IMR-90 (cell line): Measurements from ENCODE around the gene PRKCA. TPM values are rescaled to one million over a fixed set of nuclear protein-coding genes. Genes with fewer than 3 reads are reported as not detected.
A peak's percentile ranks its signal among the peaks of the same experiment; 100 is the strongest.

Experiments used
- ATAC-seq: fragments of 200-7000 bp; cut with Tn5 transposase; 2 replicates; pipeline ENCODE4 v1.9.1; 2020; ENCODE audit warnings: low read depth, mild to moderate bottlenecking, moderate library complexity
- BruUV-seq: library from RNA; stranded (reverse); fragments of 400-500 nt; replicated peaks from 2 replicates; lab custom pipeline; 2021; lab: Mats Ljungman, UMichigan
- CTCF ChIA-PET: fragments of 300-600 bp; formaldehyde crosslinking; extraction: SDS; loops from one replicate; lab custom pipeline; 2021; ENCODE audit warnings: antibody characterized with exemption; lab: Yijun Ruan, JAX
- POLR2A ChIA-PET: fragments of 300-600 bp; sonication (Branson Sonifier 250); formaldehyde crosslinking; loops from one replicate; lab custom pipeline; 2022; ENCODE audit warnings: antibody characterized with exemption; ENCODE audit not compliant: unreplicated experiment; lab: Charles Lee
- DNase-seq: peaks from one replicate; pipeline ENCODE4 v3.0.0; 2013
- H2AFZ ChIP-seq: replicated peaks from 2 replicates; pipeline ENCODE3; 2013; ENCODE audit warnings: low read length, mild to moderate bottlenecking; ENCODE audit not compliant: poor library complexity
- H2AK5ac ChIP-seq: 2 replicates; pipeline ENCODE4 v1.6.1; 2013; ENCODE audit warnings: low read depth, low read length, inconsistent platforms
- H2AK9ac ChIP-seq: replicated peaks from 2 replicates; pipeline ENCODE3; 2013; ENCODE audit warnings: mild to moderate bottlenecking, low read depth, low read length, moderate library complexity; ENCODE audit not compliant: poor library complexity
- H2BK120ac ChIP-seq: 2 replicates; pipeline ENCODE4 v1.6.1; 2013; ENCODE audit warnings: low read depth, low read length, inconsistent platforms
- H2BK15ac ChIP-seq: 3 replicates; pipeline ENCODE4 v1.6.1; 2013; ENCODE audit warnings: low read depth, low read length, inconsistent platforms
- H2BK20ac ChIP-seq: 2 replicates; pipeline ENCODE4 v1.6.1; 2013; ENCODE audit warnings: low read depth, mild to moderate bottlenecking, inconsistent platforms, low read length, moderate library complexity
- H2BK5ac ChIP-seq: 2 replicates; pipeline ENCODE4 v1.6.1; 2013; ENCODE audit warnings: mild to moderate bottlenecking, low read depth, low read length, inconsistent platforms; ENCODE audit not compliant: poor library complexity, severe bottlenecking
- H3K14ac ChIP-seq: replicated peaks from 2 replicates; pipeline ENCODE4 v1.6.1; 2013; ENCODE audit warnings: low read depth, low read length, inconsistent platforms
- H3K18ac ChIP-seq: 2 replicates; pipeline ENCODE4 v1.6.1; 2013; ENCODE audit warnings: low read depth, low read length, control low read depth
- H3K23ac ChIP-seq: 2 replicates; pipeline ENCODE4 v1.6.1; 2013; ENCODE audit warnings: low read depth, low read length, inconsistent platforms
- H3K27ac ChIP-seq: 2 replicates; pipeline ENCODE4 v1.5.1; 2013; ENCODE audit warnings: mild to moderate bottlenecking, control low read depth, low read length; ENCODE audit not compliant: insufficient read depth
- H3K27me3 ChIP-seq: 2 replicates; pipeline ENCODE4 v1.6.1; 2013; ENCODE audit warnings: low read length; ENCODE audit not compliant: control insufficient read depth, insufficient read depth
- H3K36me3 ChIP-seq: 2 replicates; pipeline ENCODE4 v1.6.1; 2013; ENCODE audit warnings: low read length, mixed read lengths; ENCODE audit not compliant: control insufficient read depth, insufficient read depth
- H3K4ac ChIP-seq: 2 replicates; pipeline ENCODE4 v1.6.1; 2013; ENCODE audit warnings: low read depth, low read length, inconsistent platforms
- H3K4me1 ChIP-seq: 2 replicates; pipeline ENCODE4 v1.6.1; 2013; ENCODE audit warnings: low read length, mixed read lengths; ENCODE audit not compliant: control insufficient read depth, insufficient read depth
- H3K4me2 ChIP-seq: 2 replicates; pipeline ENCODE4 v1.6.1; 2013; ENCODE audit warnings: low read depth, mild to moderate bottlenecking, control low read depth, low read length, moderate library complexity
- H3K4me3 ChIP-seq: 2 replicates; pipeline ENCODE4 v1.5.1; 2013; ENCODE audit warnings: low read depth, mild to moderate bottlenecking, control low read depth, low read length, moderate library complexity; ENCODE audit not compliant: insufficient read depth
- H3K56ac ChIP-seq: 2 replicates; pipeline ENCODE4 v1.6.1; 2013; ENCODE audit warnings: low read length, inconsistent platforms; ENCODE audit not compliant: insufficient read depth; ENCODE audit errors: extremely low read depth
- H3K79me1 ChIP-seq, 2 experiments: 2 replicates each; pipeline ENCODE4 v1.6.1; 2013; ENCODE audit warnings: low read length in 2 of 2, inconsistent platforms in 1 of 2, low read depth in 1 of 2
- H3K9ac ChIP-seq: 2 replicates; pipeline ENCODE4 v1.6.1; 2013; ENCODE audit warnings: low read depth, low read length, control low read depth
- H3K9me1 ChIP-seq: 2 replicates; pipeline ENCODE4 v1.6.1; 2013; ENCODE audit warnings: low read length, inconsistent platforms; ENCODE audit not compliant: insufficient read depth
- H3K9me3 ChIP-seq: 2 replicates; pipeline ENCODE4 v1.6.1; 2013; ENCODE audit warnings: low read length; ENCODE audit not compliant: control insufficient read depth, insufficient read depth
- H4K20me1 ChIP-seq: 2 replicates; pipeline ENCODE4 v1.6.1; 2013; ENCODE audit warnings: low read length, inconsistent platforms; ENCODE audit not compliant: insufficient read depth
- H4K5ac ChIP-seq: 2 replicates; pipeline ENCODE4 v1.6.1; 2013; ENCODE audit warnings: mild to moderate bottlenecking, low read depth, low read length, control low read depth
- H4K8ac ChIP-seq, 2 experiments: 2 replicates each; pipeline ENCODE4 v1.6.1; 2013; ENCODE audit warnings: low read depth in 2 of 2, low read length in 2 of 2, control low read depth in 1 of 2, inconsistent platforms in 1 of 2
- H4K91ac ChIP-seq: 2 replicates; pipeline ENCODE4 v1.6.1; 2013; ENCODE audit warnings: low read depth, low read length, inconsistent platforms; ENCODE audit not compliant: insufficient read depth
- BHLHE40 ChIP-seq: fragments of 150-350 bp; IDR thresholded peaks from 2 replicates; pipeline ENCODE4 v1.6.1; 2016; ENCODE audit warnings: mild to moderate bottlenecking, low read depth, low read length
- CEBPB ChIP-seq: IDR thresholded peaks from 2 replicates; pipeline ENCODE4 v1.6.1; 2012; ENCODE audit warnings: low read depth, low read length, improper control_type of control experiment
- CHD1 ChIP-seq: IDR thresholded peaks from 2 replicates; pipeline ENCODE4 v1.6.1; 2012; ENCODE audit warnings: low read depth, low read length, improper control_type of control experiment
- FOS ChIP-seq: fragments of 150-350 bp; IDR thresholded peaks from 2 replicates; pipeline ENCODE4 v1.6.1; 2016; ENCODE audit warnings: low read depth, low read length
- MAFK ChIP-seq: IDR thresholded peaks from 2 replicates; pipeline ENCODE4 v1.6.1; 2012; ENCODE audit warnings: low read depth, low read length, improper control_type of control experiment
- MAZ ChIP-seq: IDR thresholded peaks from 2 replicates; pipeline ENCODE4 v1.6.1; 2012; ENCODE audit warnings: low read depth, mild to moderate bottlenecking, low read length, improper control_type of control experiment, moderate library complexity, borderline replicate concordance
- MXI1 ChIP-seq: IDR thresholded peaks from 2 replicates; pipeline ENCODE4 v1.6.1; 2012; ENCODE audit warnings: low read depth, mild to moderate bottlenecking, low read length, moderate library complexity, borderline replicate concordance
- NFE2L2 ChIP-seq: fragments of 150-350 bp; IDR thresholded peaks from 2 replicates; pipeline ENCODE4 v1.6.1; 2016; ENCODE audit warnings: low read depth, mild to moderate bottlenecking, low read length
- POLR2A ChIP-seq: IDR thresholded peaks from 2 replicates; pipeline ENCODE4 v1.6.1; 2012; ENCODE audit warnings: mild to moderate bottlenecking, low read depth, low read length
- RAD21 ChIP-seq: IDR thresholded peaks from 2 replicates; pipeline ENCODE4 v1.6.1; 2012; ENCODE audit warnings: low read length, improper control_type of control experiment
- RCOR1 ChIP-seq: IDR thresholded peaks from 2 replicates; pipeline ENCODE4 v1.6.1; 2012; ENCODE audit warnings: mild to moderate bottlenecking, low read length, improper control_type of control experiment; ENCODE audit not compliant: insufficient replicate concordance
- RFX5 ChIP-seq: IDR thresholded peaks from 2 replicates; pipeline ENCODE4 v1.8.0; 2012; ENCODE audit warnings: low read depth, mild to moderate bottlenecking, low read length, moderate library complexity
- SMC3 ChIP-seq: fragments of 150-350 bp; IDR thresholded peaks from 2 replicates; pipeline ENCODE4 v1.6.1; 2016; ENCODE audit warnings: low read depth, mild to moderate bottlenecking, antibody characterized with exemption, low read length, moderate library complexity
- WGBS, 2 experiments: methylation state at CpG; one replicate each; pipeline versions ENCODE4 v1.1.5 to v1.1.7; 2013; ENCODE audit warnings: missing lambda C conversion rate in 2 of 2; ENCODE audit not compliant: insufficient read length in 1 of 2; ENCODE audit errors: extremely low coverage in 2 of 2; 5-methylcytosine and 5-hydroxymethylcytosine counted together
- dilution Hi-C: fragments of 300-500 bp; cut with HindIII; formaldehyde crosslinking; loops from one replicate; pipeline ENCODE4 v1.14.3; 2018; ENCODE audit warnings: low sequenced_read_pairs; ENCODE audit not compliant: unreplicated experiment
- in situ Hi-C: fragments of 300-500 bp; cut with MboI; formaldehyde crosslinking; loops from 3 replicates; pipeline ENCODE4 v1.14.3; 2019; ENCODE audit warnings: low sequenced_read_pairs, inconsistent platforms, mixed read lengths
- intact Hi-C: fragments of 100-400 bp; cut with micrococcal nuclease; formaldehyde crosslinking; loops from 2 replicates; pipeline ENCODE4 v1.10.0; 2022
- polyA plus RNA-seq, 3 experiments: library from polyadenylated mRNA; depleted of rRNA; stranded (reverse); fragments of >200 nt; gene quantifications; 2 replicates each; pipeline ENCODE4 v1.2.3, GENCODE V29; 2012; ENCODE audit warnings: low replicate concordance in 1 of 3
- total RNA-seq: library from RNA; depleted of rRNA; stranded (reverse); fragments of >200 nt; gene quantifications from 2 replicates; pipeline ENCODE4 v1.2.3, GENCODE V29; 2012
- TF ChIP-seq, protein P1 (sequence below): fragments of 150-350 bp; IDR thresholded peaks from 2 replicates; pipeline ENCODE4 v1.6.1; 2016; ENCODE audit warnings: low read depth, mild to moderate bottlenecking, low read length, moderate library complexity, borderline replicate concordance
- TF ChIP-seq, protein P2 (sequence below): conservative IDR thresholded peaks from 2 replicates; pipeline ENCODE4 v1.5.1; 2012; ENCODE audit warnings: mild to moderate bottlenecking, low read depth, low read length, improper control_type of control experiment
- TF ChIP-seq, protein P3 (sequence below): fragments of 150-350 bp; IDR thresholded peaks from 2 replicates; pipeline ENCODE4 v1.6.1; 2017; ENCODE audit warnings: mild to moderate bottlenecking, antibody characterized with exemption, low read length, low read depth

The PRKCA gene
- total and polyA plus RNA-seq, 2 of the 4 experiments (the other 2 are of a cell fraction) = 31.0 to 46.0 TPM

DNA sequence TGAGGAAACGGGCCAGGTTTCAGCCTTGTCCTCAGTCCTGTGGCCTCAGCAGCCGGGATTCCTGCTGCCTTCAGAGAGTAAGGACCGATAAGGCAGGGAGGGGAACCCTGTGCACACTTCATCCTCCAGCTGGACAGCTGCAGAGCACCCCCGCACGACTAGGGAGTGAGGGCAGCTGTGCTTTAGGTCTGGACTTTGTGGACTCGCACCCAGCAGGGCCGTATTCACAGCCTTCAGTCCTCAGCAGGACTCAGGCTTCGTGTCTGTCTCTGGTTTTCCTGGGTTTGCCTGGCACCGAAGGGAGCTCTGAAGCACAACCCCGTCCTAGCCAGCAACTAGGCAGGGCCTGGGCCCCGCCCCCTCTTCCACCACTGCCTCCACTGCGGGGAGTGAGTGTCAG lies 486.7 kb downstream of the PRKCA start:
- H3K4me2 ChIP-seq = no peak overlapping the region
- BruUV-seq = no TSS peak
- no peak overlapping the region for H4K8ac ChIP-seq
- no peak overlapping the region for H2AK5ac ChIP-seq
- peaks cover 0 to 3% of the 10 kb centered on the region in 2 experiments; a peak in 1 of 4 replicates for H3K79me1 ChIP-seq
- H3K27ac ChIP-seq = no peak overlapping the region
- H3K9ac ChIP-seq = no peak overlapping the region
- peaks cover 62% of the 10 kb centered on the region for H3K36me3 ChIP-seq
- peak overlapping the region; percentile 40 for H2AFZ ChIP-seq
- ATAC-seq (no peak; the same call in 1 of the 2 replicates), DNase-seq (no peak)
- CTCF ChIA-PET = no interaction called here
- H4K91ac ChIP-seq = no peak overlapping the region
- H2BK15ac ChIP-seq = no peak overlapping the region
- H2BK5ac ChIP-seq = no peak overlapping the region
- no peak overlapping the region for H2BK20ac ChIP-seq
- TF ChIP-seq, protein P1, sequence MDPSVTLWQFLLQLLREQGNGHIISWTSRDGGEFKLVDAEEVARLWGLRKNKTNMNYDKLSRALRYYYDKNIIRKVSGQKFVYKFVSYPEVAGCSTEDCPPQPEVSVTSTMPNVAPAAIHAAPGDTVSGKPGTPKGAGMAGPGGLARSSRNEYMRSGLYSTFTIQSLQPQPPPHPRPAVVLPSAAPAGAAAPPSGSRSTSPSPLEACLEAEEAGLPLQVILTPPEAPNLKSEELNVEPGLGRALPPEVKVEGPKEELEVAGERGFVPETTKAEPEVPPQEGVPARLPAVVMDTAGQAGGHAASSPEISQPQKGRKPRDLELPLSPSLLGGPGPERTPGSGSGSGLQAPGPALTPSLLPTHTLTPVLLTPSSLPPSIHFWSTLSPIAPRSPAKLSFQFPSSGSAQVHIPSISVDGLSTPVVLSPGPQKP = no peak
- no peak for TF ChIP-seq FOS
- TF ChIP-seq RFX5 = no peak
- TF ChIP-seq BHLHE40 = no peak
- no peak for TF ChIP-seq RCOR1
- TF ChIP-seq SMC3 = no peak
- TF ChIP-seq MXI1 = no peak
- no peak for TF ChIP-seq MAFK
- no peak for TF ChIP-seq NFE2L2
- TF ChIP-seq CEBPB = no peak
- TF ChIP-seq, protein P2, sequence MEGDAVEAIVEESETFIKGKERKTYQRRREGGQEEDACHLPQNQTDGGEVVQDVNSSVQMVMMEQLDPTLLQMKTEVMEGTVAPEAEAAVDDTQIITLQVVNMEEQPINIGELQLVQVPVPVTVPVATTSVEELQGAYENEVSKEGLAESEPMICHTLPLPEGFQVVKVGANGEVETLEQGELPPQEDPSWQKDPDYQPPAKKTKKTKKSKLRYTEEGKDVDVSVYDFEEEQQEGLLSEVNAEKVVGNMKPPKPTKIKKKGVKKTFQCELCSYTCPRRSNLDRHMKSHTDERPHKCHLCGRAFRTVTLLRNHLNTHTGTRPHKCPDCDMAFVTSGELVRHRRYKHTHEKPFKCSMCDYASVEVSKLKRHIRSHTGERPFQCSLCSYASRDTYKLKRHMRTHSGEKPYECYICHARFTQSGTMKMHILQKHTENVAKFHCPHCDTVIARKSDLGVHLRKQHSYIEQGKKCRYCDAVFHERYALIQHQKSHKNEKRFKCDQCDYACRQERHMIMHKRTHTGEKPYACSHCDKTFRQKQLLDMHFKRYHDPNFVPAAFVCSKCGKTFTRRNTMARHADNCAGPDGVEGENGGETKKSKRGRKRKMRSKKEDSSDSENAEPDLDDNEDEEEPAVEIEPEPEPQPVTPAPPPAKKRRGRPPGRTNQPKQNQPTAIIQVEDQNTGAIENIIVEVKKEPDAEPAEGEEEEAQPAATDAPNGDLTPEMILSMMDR = no peak
- TF ChIP-seq, protein P3, sequence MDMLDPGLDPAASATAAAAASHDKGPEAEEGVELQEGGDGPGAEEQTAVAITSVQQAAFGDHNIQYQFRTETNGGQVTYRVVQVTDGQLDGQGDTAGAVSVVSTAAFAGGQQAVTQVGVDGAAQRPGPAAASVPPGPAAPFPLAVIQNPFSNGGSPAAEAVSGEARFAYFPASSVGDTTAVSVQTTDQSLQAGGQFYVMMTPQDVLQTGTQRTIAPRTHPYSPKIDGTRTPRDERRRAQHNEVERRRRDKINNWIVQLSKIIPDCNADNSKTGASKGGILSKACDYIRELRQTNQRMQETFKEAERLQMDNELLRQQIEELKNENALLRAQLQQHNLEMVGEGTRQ = no peak
- TF ChIP-seq RAD21 = no peak
- TF ChIP-seq POLR2A = no peak
- TF ChIP-seq CHD1 = no peak
- TF ChIP-seq MAZ = no peak
- in situ Hi-C loops = no loop called here
- no peak overlapping the region for H2AK9ac ChIP-seq
- H3K14ac ChIP-seq = no peak overlapping the region
- no peak overlapping the region for H3K4me3 ChIP-seq
- no peak overlapping the region for H3K56ac ChIP-seq
- peaks cover 7% of the 10 kb centered on the region; the same call in 1 of the 2 replicates for H3K9me1 ChIP-seq
- intact Hi-C loops = no loop called here
- no peaks in the 10 kb centered on the region for H3K9me3 ChIP-seq
- no peak overlapping the region for H3K4ac ChIP-seq
- POLR2A ChIA-PET = no interaction called here
- H4K5ac ChIP-seq = no peak overlapping the region
- no peak overlapping the region for H3K23ac ChIP-seq
- no peak overlapping the region for H2BK120ac ChIP-seq
- no peak overlapping the region for H3K18ac ChIP-seq
- H3K4me1 ChIP-seq = no peaks in the 10 kb centered on the region; the same call in none of the 2 replicates
- no peaks in the 10 kb centered on the region for H3K27me3 ChIP-seq
- no peaks in the 10 kb centered on the region; the same call in none of the 2 replicates for H4K20me1 ChIP-seq
- dilution Hi-C loops = no loop called here
- 79% methylated on average over 8 of the region's 12 CpGs; no CpG with 5 or more reads in 1 of the 2 experiments for WGBS, 2 experiments
